ENCODE results near the gene TMEM263. TPM values are rescaled to one million over a fixed set of nuclear protein-coding genes. Genes with fewer than 3 reads are reported as not detected.

TMEM263 gene
- polyA plus RNA-seq, 3 donors = 0.56 to 2.0 (median 1.7) TPM

DNA sequence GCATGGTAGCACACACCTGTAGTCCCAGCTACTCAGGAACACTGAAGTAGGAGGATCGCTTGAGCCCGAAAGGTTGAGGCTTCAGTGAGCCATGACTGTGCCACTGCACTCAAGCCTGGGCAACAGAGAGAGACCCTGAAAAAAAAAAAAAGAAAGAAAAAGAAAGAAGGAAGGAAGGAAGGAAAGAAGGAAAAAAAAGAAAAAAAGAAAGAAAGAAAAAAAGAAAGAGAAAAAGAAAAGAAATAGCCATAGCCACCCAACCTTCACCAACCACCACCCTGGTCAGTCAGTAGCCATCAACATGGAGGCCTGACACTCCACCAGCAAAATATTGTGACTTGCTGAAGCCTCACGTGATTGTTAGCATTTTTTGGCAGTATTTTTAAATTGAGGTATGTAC, 21.4 kb upstream of the TMEM263 start:
- intact Hi-C loops (cut with micrococcal nuclease) = no loop called here
- no peak overlapping the region for H3K27ac ChIP-seq (ENCODE audit: low read depth in 1 of 2, low read length in 2 of 2)
- H3K4me3 ChIP-seq (replicated peaks in 1 of 3; ENCODE audit: low read depth in 2 of 3, low read length in 3 of 3) = no peak overlapping the region
- no peak overlapping the region for H2AFZ ChIP-seq (ENCODE audit: insufficient read depth, low read depth, low read length, poor library complexity, severe bottlenecking)
- Mint-ChIP-seq H3K4me1 (no peaks in the 10 kb centered on the region), H3K9me3 (peaks cover 2 to 30% (median 23%) of the 10 kb centered on the region in 7 donors), H3K36me3 (peaks cover 0 to 2% of the 10 kb centered on the region in 2 donors), H3K27me3 (ENCODE audit: low read depth in 3 of 3) (peaks cover 84 to 87% (median 87%) of the 10 kb centered on the region in 3 donors), H3K27ac (no peak overlapping the region), H3K4me3 (peak overlapping the region in 1 of 2 donors; percentile 66)
- no peaks in the 10 kb centered on the region for H3K4me1 ChIP-seq (ENCODE audit: control insufficient read depth in 1 of 2, insufficient read depth in 2 of 2, low read length in 2 of 2)
- no peaks in the 10 kb centered on the region for H4K20me1 ChIP-seq (ENCODE audit: insufficient read depth, low read length)
- no peaks in the 10 kb centered on the region for H3K36me3 ChIP-seq (replicated peaks in 1 of 2; ENCODE audit: control insufficient read depth in 1 of 2, insufficient read depth in 2 of 2, low read length in 2 of 2)
- peaks cover 2 to 39% of the 10 kb centered on the region in 2 donors for H3K9me3 ChIP-seq (replicated peaks in 1 of 2; ENCODE audit: control insufficient read depth in 1 of 2, insufficient read depth in 1 of 2, low read length in 2 of 2)
- no peak for DNase-seq
- H3K4me2 ChIP-seq (replicated peaks; ENCODE audit: extremely low read depth, low read length, poor library complexity, severe bottlenecking) = no peak overlapping the region
- no peak overlapping the region for H3K9ac ChIP-seq (ENCODE audit: insufficient read depth, low read length, poor library complexity, severe bottlenecking)
- TF ChIP-seq, protein P1, sequence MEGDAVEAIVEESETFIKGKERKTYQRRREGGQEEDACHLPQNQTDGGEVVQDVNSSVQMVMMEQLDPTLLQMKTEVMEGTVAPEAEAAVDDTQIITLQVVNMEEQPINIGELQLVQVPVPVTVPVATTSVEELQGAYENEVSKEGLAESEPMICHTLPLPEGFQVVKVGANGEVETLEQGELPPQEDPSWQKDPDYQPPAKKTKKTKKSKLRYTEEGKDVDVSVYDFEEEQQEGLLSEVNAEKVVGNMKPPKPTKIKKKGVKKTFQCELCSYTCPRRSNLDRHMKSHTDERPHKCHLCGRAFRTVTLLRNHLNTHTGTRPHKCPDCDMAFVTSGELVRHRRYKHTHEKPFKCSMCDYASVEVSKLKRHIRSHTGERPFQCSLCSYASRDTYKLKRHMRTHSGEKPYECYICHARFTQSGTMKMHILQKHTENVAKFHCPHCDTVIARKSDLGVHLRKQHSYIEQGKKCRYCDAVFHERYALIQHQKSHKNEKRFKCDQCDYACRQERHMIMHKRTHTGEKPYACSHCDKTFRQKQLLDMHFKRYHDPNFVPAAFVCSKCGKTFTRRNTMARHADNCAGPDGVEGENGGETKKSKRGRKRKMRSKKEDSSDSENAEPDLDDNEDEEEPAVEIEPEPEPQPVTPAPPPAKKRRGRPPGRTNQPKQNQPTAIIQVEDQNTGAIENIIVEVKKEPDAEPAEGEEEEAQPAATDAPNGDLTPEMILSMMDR (IDR thresholded peaks at IDR 0.05) = no peak
- peaks cover 91 to 94% of the 10 kb centered on the region in 2 donors for H3K27me3 ChIP-seq (ENCODE audit: control insufficient read depth in 2 of 2, insufficient read depth in 2 of 2, low read length in 2 of 2)
- no CpG with 5 or more reads among the region's 3 CpGs for WGBS (ENCODE audit: insufficient coverage)
- no peaks in the 10 kb centered on the region for H3K79me2 ChIP-seq (ENCODE audit: insufficient read depth, low read length)

DNA sequence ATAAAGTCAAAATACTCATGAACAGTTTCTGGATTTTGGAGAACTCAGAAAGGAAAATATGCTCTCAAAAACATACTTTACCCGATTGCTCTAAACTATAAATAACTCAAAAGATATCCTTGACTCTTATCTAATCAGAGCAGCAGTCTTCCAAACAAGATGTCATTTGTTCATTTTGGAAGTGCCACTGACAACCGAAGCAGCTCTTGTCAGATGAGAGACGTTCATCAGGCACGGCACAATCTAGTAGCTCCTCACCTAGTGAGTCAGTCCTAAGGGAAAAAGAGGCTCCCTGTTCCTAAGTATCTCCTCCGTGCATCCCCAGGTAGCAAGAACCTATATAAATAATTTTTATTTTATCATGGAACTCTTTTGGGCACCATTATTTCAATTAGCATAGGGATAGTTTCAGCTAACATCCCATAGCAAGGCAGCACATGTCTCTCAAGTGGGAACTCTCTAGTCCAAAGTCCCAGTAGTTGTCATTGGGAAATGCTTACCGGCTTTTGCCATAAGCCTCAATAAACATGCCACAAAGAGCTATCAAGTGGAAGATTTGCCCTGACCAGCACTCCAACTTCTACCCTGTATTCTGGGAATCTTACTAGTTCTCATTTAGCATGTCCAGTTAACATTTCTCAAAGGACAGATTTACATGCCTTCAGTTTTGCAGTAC, 14.1 kb upstream of the TMEM263 start:
- peaks cover 57 to 84% (median 62%) of the 10 kb centered on the region in 3 donors for H3K27me3 Mint-ChIP-seq (ENCODE audit: low read depth in 3 of 3)
- no peaks in the 10 kb centered on the region for H3K36me3 ChIP-seq (replicated peaks in 1 of 2; ENCODE audit: control insufficient read depth in 1 of 2, insufficient read depth in 2 of 2, low read length in 2 of 2)
- no peak for DNase-seq
- no peak overlapping the region for H3K4me2 ChIP-seq (replicated peaks; ENCODE audit: extremely low read depth, low read length, poor library complexity, severe bottlenecking)
- peaks cover 6 to 50% (median 35%) of the 10 kb centered on the region in 7 donors for H3K9me3 Mint-ChIP-seq
- no peak overlapping the region for H3K4me3 ChIP-seq (replicated peaks in 1 of 3; ENCODE audit: low read depth in 2 of 3, low read length in 3 of 3)
- no peaks in the 10 kb centered on the region for H3K4me1 ChIP-seq (ENCODE audit: control insufficient read depth in 1 of 2, insufficient read depth in 2 of 2, low read length in 2 of 2)
- H3K4me3 Mint-ChIP-seq = peak overlapping the region in 1 of 2 donors; percentile 70
- WGBS (ENCODE audit: insufficient coverage) = 60% methylated on average over 4 of the region's 6 CpGs
- H3K4me1 Mint-ChIP-seq = no peaks in the 10 kb centered on the region
- no peaks in the 10 kb centered on the region for H3K79me2 ChIP-seq (ENCODE audit: insufficient read depth, low read length)
- no peak overlapping the region for H3K9ac ChIP-seq (ENCODE audit: insufficient read depth, low read length, poor library complexity, severe bottlenecking)
- TF ChIP-seq, protein P1 (IDR thresholded peaks at IDR 0.05) = no peak
- no peaks in the 10 kb centered on the region for H4K20me1 ChIP-seq (ENCODE audit: insufficient read depth, low read length)
- no peak overlapping the region for H3K27ac ChIP-seq (ENCODE audit: low read depth in 1 of 2, low read length in 2 of 2)
- no peak overlapping the region for H3K27ac Mint-ChIP-seq
- intact Hi-C loops (cut with micrococcal nuclease) = no loop called here
- peaks cover 59 to 70% of the 10 kb centered on the region in 2 donors for H3K27me3 ChIP-seq (ENCODE audit: control insufficient read depth in 2 of 2, insufficient read depth in 2 of 2, low read length in 2 of 2)
- no peak overlapping the region for H2AFZ ChIP-seq (ENCODE audit: insufficient read depth, low read depth, low read length, poor library complexity, severe bottlenecking)
- no peaks in the 10 kb centered on the region for H3K36me3 Mint-ChIP-seq
- H3K9me3 ChIP-seq (replicated peaks in 1 of 2; ENCODE audit: control insufficient read depth in 1 of 2, insufficient read depth in 1 of 2, low read length in 2 of 2) = peaks cover 18 to 52% of the 10 kb centered on the region in 2 donors

Data from CD14-positive monocyte (primary cell).